Endometrial microvascular endothelial cells (primary cell): ENCODE results near the gene CAPRIN2. TPM values are rescaled to one million over a fixed set of nuclear protein-coding genes. Genes with fewer than 3 reads are reported as not detected.

Experiments used
- in situ Hi-C: cut with HindIII; loops from 2 replicates; pipeline ENCODE4 v1.10.0; 2017; ENCODE audit warnings: low sequenced_read_pairs, low pct_unique_long_range_greater_than_20kb; ENCODE audit errors: inconsistent ontology term
- total RNA-seq: library from RNA; depleted of rRNA; stranded (reverse); fragments of >200 nt; gene quantifications from one replicate; pipeline ENCODE4 v1.2.3, GENCODE V29; 2015; ENCODE audit errors: inconsistent ontology term

The CAPRIN2 gene, protein sequence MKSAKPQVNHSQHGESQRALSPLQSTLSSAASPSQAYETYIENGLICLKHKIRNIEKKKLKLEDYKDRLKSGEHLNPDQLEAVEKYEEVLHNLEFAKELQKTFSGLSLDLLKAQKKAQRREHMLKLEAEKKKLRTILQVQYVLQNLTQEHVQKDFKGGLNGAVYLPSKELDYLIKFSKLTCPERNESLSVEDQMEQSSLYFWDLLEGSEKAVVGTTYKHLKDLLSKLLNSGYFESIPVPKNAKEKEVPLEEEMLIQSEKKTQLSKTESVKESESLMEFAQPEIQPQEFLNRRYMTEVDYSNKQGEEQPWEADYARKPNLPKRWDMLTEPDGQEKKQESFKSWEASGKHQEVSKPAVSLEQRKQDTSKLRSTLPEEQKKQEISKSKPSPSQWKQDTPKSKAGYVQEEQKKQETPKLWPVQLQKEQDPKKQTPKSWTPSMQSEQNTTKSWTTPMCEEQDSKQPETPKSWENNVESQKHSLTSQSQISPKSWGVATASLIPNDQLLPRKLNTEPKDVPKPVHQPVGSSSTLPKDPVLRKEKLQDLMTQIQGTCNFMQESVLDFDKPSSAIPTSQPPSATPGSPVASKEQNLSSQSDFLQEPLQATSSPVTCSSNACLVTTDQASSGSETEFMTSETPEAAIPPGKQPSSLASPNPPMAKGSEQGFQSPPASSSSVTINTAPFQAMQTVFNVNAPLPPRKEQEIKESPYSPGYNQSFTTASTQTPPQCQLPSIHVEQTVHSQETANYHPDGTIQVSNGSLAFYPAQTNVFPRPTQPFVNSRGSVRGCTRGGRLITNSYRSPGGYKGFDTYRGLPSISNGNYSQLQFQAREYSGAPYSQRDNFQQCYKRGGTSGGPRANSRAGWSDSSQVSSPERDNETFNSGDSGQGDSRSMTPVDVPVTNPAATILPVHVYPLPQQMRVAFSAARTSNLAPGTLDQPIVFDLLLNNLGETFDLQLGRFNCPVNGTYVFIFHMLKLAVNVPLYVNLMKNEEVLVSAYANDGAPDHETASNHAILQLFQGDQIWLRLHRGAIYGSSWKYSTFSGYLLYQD
- 16.1 TPM for total RNA-seq

DNA sequence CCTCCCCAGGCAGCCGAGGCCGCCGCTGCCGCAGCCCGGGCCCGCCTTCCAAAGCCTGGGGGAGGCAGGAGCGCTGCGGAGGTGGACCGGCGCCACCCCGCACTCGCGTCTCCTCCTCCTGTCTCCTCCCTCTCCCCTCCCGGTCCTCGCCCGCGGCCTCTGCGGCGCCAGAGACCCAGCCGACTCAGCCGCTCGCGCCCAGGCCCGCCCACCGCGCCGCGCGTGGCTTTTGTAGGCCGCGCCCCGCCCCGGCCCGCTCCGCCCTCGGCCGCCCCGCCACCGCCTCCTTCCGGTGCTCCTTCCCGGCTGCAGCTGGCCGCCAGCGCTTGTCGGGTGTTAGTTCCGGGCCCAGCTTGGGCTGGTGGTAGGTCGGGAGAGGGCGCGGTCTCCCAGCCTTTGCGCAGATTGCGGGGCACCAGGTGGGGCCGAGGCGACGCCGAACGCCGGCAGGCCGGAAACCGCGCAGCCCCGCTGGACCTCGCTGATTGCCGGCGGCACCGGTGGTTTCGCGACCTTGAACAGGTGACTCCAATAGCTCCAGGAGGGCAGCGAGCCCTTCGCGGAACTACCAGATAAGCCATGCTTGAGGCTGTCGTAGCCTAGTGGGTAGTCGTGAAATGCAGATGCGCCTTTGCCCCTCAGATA is at the start of gene CAPRIN2:
Gene CAPRIN2, minus strand, starts transcription at position 202 of the 645 bp plus-strand sequence. CDS start 1,431 bp downstream, outside the sequence.
- in situ Hi-C loops, result no loop called here

DNA sequence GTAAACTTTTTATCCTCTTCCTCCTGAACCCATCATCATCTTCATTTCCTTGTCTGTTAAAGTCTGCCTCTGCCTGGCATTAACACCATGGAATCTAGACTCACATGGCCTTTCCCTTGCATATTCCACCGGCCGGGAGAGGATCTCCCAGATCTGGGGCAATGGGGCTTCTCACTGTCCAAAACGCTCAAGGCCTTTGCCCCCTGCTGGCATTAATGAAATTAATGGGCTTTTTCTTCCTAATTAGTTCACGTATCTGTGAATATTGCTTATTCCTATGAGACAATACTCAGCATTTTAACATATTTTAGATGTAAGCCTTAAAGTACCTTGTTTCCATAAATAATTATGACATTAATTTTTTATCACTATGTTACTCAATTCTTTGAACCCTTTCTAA is 42.9 kb upstream of the CAPRIN2 start:
- in situ Hi-C loops, result no loop called here

DNA sequence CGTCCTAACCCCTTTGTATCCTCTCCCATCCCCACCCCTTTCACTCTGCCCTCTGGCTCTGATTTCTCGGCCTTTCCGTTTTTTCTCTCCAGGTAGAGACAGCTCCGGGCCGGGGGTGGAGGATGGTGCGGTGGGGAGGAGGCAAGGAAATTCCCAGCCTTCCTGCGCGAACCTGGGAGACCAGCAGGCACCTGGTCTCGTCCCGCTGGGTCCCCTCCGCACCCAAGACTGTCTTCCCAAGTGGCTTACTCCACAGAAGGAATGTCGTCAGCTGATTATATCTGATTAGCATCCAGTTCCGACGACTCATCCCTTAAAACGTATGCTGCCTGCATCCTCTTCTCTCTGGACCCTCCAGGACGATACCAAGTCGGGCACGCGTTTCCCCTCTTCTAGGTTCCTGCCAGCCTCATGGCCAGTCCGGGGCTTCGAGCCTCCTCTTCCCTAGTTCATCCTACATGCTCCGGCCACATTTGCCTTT is 42.2 kb upstream of the CAPRIN2 start:
- in situ Hi-C loops, result no loop called here

DNA sequence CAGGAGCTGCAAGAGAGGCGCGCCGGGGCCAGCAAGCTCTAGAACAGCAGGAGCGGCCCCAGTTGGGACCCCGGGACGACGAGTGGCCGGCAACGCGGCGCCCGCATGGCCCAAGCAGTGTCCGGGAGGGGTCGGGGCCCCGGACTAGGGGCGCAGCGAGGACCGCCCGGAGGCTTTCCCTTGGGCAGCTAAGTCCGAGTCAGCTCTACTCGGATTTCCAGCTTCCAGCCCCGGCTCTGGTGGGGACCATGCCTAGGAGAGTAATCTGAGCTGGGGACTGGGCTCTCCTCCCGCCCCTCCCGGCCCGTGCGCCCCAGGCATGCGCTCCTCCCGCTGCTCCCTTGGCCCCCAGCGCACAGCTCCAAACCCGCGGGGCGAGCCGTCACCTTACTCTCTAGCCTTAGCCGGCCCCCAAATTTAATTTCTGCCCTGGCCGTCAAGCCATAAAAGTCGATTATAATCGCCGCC is 41.6 kb upstream of the CAPRIN2 start:
- in situ Hi-C loops, result no loop called here

DNA sequence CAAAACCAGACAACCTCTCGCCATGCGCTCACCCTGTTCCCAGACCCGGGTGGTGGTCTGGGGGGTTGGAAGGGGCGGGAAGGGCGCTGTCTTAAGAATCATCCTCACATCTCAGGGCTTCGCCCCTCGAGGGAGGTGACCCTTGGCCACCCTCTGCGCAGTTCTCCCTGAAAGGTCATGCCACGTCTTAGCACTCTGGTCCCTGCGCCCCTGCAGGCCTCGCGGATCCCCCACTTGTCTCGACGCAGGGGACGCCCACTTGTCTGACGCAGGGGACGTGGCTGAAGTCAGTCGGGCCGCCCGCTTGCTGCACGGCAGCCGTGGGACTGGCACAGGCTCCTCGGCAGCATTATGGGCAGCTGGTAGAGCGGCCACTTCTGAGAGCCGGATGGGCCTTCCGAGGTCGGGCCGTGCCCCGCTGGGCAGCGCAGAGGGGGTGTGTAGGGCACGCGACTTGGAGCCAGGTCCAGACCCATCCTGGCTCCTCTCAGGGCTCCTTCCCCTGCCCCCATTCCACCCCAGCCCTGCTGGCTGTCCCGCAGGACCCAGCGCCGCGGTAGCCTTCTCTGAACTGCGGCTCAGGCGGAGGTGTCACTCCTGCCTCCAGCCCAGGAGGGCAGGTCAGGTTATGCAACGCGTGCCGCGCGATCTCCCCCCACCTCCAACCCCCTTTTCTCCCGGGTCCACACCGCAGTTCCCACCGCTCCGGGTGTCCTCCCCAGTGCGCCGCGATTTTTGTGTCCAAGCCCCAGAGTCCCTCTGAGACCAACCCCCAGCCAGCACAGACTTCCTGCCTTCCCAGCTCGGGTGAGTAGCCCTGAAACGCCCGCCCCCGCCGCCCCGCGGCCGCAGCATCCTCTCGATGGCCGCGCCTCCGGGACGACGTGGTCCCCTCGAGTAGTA is 40.9 kb upstream of the CAPRIN2 start:
- in situ Hi-C loops, result no loop called here

DNA sequence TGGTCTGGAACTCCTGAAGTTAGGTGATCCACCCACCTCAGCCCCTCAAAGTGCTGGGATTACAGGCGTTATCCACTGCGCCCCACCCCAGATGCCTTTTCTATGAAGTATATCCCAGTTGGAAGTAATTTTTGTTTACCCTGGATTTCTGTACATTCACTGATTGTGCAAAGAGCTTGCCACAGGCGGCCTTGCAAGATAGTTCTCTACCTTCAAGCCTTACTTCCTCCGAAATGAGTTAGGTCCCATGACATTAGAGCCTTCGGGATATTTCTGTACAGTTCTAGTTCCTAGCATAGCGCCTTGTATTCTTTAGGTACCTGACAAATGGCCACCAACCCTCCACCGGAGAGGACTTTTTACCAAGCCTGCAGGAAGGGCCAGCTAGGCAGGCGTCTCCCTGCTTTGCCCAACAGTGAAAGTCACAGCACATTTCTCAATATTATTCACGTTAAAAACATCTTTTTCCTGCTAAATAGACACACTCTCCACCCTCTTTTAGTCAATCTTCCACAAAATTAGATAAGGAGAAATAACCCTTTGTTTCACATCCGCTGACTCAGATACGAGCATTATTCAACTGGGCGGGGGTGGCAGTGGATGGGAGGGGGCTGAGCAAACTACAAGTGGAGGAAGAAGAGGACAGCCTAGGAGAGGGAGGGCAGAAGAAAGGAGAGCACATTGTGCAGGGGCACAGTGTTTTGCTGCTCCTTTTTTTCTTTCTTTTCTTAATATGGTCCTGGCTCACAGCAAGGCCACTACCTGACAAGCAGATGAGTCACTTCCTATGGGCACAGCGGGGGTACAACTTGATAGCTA is 40.0 kb upstream of the CAPRIN2 start:
- in situ Hi-C loops, result no loop called here

DNA sequence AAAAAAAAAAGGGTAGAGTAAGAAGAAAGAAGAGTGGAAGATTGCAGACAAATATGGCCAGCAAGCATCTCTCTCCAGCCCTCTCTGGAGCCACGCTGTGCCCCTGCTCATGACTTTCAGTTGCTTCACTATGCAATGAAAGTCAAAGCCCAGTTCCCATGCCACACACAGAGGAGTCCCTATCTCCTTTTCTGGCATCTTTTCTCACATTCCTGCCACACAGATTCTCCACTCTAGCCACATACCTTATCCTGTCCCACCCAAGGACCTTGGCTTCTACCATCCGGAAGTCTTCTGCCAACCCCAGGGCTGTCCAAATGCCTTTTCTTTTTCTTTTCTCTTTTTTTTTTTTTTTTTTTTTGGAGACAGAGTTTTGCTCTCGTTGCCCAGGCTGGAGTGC is 39.3 kb upstream of the CAPRIN2 start:
- in situ Hi-C loops, result no loop called here

DNA sequence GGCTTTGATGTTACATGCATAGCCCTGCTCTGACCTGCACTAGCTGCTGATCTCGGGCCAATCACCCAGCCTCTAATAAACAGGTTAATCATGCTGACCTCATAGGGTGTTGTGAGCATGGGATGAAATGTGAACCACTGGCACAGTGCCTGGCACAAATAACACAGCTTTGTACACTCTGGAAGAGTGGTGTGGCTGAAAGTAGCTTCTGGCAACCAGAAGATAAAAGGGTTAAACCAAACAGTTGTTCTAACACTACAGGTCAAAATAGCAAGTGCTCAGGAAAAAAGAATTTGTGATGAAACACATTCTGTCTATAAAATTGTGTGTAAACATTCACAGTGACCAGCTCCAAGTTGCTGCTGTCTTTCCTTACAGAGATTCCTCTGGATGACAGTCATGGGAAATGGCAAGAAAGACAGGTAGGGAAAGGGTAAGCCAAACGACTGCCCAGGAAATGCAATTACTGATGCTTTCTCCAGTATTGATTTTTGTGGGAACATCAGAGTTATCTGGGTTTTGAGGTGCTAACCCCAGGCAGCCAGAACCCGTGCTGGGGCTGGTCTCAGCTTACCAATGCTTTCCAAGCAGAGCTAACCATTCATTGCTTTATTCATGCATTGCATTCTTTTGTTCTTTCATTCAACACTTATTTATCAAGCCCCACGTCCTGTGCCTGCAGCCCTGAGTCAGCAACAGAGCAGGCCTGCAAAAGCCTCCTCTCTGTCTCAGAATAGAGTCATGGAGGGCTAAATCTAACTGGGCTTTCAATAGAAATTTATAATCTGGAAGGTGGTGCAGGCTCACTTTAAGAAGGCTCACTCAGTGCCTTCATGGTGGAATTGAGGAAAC is 38.1 kb upstream of the CAPRIN2 start:
- in situ Hi-C loops, result no loop called here

DNA sequence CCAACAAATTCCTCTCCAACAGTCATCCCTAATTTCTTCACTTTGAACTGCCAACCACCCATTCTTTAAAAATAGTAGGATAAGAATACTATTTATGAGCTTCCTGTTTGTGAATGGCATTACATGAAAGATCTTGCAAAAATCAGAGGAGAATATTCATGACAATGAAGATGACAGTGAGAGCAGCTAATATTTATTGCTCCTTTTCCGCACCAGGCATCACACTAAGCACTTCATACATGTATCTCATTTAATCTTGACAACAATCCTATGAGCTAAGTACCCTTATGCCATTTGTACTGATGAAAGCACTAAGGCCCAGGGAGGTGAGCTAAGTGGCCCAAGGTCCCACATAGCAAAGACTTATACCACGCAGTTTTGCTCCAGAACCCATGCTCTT is 37.3 kb upstream of the CAPRIN2 start:
- in situ Hi-C loops, result no loop called here

DNA sequence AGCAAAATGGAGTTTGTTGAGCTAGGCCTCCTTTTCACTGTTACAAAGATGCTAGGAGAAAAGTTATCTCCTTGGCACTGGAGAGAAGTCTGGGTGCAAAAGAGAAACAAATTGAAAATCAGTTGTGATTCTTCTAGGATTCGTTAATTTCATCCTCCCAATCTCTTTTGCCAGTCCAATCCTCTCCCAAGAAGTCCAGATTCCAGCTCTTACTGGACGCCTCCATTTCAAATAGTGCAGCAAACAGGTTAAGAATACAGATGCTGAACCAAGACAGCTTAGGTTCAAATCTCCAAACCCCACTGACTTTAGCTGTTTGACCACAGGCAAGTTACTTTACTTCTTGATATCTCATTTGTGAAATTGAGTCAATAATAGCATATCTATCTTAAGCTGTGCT is 34.0 kb upstream of the CAPRIN2 start:
- in situ Hi-C loops, result no loop called here

DNA sequence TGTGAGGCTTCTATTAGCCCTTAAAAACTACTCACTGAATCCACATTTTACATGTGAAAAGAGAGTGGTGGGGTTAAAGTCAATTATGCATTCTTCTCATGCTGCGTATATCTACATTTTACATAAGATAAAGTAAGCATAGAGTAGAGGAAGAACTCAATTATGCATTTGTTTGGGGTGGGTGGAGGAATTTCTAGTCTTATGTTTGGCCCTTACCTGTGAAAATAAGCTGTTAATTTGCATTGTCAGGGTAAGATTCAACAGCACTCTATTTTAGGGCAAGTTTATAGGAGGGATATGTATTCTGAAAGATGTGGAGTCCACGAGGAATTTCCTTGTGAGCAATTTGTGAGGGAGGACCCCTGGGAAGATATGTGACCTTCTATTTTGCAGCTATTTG is 30.9 kb upstream of the CAPRIN2 start:
- in situ Hi-C loops, result no loop called here

DNA sequence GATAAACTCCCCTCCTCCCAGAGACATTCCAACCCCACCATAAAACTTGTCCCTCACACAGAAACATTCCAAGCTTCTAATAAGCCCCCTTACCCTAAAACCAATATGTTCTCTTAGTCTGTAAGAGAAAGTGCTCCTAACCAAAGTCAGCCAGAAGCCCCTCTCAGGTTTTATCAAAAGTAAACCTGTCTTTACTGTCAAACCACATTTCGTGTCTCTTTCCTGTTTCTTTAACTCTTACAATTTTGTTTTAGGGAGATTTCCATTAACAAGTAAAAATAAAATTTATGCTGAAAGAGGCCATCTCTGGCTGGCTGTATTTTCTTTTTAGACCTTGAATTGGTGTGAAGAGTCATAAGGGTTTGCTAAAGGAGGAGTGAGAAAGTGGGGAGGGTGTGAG is 29.8 kb upstream of the CAPRIN2 start:
- in situ Hi-C loops, result no loop called here

DNA sequence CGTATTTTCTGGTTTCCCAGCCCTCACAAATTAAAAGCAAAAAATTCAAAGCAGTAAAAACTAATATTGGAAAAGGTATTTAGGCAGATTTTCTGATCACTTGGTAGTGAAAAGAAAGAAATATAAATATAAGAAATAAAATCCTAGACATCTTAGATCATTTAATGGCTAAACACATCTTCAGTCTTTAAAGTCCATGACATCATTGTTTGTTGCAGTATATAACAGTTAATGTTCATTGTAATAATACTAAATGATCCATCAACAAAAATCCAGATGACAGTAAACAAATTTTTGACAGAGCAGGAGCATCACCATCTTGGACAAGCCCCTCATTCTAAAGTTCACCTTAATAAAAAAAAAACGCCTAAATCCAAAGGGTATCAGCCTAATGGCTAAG is 29.2 kb upstream of the CAPRIN2 start:
- in situ Hi-C loops, result no loop called here

DNA sequence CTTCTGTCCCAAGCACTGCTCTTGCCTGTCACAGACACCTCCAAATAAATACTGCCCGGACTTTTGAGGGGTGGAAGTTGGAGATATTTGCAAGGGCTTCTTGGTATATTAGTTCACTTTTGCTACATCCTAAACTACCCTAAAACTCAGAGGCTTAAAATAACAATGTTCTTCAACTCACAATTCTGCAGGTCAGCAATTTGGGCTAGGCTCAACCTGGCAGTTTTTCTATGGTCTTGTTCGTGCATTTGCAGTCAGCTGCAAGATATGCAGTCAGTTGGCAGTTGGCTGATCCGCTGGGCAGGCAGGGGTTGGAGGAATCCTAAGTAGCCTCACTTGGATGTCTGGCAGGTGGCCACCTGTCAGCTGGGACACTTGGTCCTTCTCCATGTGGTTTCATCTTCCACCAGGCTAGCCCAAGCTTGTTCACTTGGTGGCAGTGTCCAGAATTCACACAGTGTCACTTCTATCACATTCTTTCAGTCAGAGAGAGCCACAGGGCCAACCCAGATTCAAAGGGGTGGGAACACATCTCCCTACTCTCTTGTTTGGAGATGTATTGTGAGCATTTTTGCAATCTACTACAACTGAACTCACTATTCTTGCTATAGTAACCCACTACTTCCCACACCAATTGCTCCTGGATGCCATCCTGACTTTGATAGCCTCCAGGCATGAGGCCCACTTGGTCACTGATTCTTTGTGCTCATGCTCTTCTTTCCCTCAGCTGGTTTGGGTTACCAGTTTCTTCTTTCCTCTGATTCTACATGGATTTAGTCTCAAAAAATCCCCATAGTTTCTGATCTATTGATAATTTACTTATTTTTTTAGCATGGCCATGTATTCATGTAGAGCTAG is 27.8 kb upstream of the CAPRIN2 start:
- in situ Hi-C loops, result no loop called here

DNA sequence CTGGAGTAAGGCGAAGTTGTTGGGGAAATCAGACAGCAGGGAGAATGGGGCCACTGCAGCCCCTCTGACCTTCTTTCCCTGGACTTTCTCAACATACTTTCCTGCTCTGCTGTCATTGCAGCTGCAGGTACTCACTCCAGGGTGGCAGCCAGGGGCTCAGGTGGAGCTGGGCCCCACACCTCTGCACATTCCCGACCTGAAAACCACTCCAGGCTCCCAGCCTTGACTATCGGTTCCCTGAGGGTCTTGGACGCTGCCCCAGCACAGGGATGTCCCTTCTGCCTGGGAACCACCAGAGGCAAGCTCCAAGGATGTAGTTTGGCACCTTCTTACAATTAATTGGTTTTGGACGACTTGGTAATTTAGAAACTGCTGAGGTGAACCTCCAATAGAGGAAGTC is 24.8 kb upstream of the CAPRIN2 start:
- in situ Hi-C loops, result no loop called here

DNA sequence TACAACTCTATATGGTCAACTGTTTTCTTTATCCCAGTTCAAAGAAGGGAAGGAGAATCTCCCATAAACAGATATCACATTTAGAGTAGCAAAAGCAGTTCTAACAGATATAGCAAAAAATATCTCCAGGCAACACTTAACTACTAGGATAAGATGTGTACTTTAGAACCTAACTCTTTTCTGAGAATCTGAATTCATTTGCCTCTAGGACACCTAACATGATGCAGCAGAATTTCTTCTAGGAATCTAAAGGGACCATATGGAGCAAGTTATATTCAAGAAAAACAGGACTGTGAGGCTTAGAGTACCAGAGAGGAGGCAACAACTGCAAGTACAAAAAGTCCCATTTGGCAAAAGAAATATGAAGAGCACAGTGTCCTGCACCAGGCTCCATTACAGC is 24.4 kb upstream of the CAPRIN2 start:
- in situ Hi-C loops, result no loop called here
